Measurements from ENCODE around the gene TULP4.
A peak's percentile ranks its signal among the peaks of the same experiment; 100 is the strongest.

The TULP4 gene

DNA sequence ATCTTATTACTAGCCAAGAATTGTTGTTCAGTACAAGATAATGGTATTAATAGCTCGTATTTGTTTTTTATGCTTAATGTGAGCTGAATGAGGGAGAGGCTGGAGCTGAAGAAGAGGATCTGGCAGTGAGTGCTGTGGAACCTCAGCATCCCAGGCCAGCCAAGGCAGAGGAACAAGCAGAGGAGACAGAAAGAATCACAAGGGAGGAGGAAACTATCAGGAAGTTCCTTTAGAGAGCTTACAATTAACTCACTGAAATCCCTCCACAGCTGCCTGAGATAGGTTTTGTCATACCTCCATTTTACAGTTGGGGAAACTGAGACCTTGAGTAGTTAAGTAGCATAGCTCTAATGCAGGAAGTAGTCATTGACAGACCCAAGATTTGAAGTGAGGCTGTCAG is 39.9 kb upstream of the TULP4 start:
- TF ChIP-seq, protein P1, sequence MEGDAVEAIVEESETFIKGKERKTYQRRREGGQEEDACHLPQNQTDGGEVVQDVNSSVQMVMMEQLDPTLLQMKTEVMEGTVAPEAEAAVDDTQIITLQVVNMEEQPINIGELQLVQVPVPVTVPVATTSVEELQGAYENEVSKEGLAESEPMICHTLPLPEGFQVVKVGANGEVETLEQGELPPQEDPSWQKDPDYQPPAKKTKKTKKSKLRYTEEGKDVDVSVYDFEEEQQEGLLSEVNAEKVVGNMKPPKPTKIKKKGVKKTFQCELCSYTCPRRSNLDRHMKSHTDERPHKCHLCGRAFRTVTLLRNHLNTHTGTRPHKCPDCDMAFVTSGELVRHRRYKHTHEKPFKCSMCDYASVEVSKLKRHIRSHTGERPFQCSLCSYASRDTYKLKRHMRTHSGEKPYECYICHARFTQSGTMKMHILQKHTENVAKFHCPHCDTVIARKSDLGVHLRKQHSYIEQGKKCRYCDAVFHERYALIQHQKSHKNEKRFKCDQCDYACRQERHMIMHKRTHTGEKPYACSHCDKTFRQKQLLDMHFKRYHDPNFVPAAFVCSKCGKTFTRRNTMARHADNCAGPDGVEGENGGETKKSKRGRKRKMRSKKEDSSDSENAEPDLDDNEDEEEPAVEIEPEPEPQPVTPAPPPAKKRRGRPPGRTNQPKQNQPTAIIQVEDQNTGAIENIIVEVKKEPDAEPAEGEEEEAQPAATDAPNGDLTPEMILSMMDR (conservative IDR thresholded peaks at IDR 0.05), result no peak
- H3K27ac ChIP-seq, result no peak overlapping the region

DNA sequence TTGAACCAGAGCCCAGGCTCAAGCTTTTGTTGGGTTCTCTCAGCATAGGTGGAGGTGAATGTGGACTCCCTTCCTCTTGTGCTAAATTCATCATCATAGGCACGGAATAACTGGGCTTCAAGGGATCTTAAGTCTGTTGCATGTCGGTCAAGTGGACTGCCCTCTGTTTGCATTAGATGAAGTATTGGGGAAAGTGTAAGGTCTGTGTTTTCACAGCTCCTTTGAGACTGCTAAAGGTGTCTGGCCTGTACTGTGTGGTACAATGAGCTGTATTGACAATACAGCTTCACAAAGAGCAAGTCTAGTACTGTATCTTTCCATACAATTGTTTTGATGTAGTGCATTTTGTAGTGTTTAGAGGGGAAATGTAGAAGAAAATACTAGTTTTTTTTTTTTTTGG is 34.3 kb upstream of the TULP4 start:
- TF ChIP-seq, protein P1 (conservative IDR thresholded peaks at IDR 0.05), result no peak
- H3K27ac ChIP-seq, result no peak overlapping the region

DNA sequence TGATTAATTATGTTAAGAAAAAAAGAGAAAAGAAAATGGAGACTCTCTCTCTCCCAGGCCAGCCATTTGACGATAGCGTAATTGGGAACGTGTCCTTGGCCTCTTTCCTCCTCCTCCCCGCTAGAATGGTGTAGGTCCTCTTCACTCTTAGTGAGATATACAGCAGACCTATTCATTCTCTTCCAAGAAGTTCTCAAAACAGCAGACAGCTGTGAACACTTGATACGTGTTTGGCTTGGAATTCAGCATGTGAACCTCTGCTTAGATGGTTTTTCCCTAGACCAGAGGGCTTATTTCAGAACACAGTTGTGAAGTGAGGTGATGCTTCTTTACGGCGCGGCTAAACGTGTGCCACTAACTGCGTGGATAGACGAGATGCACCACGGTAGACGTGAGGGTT is 32.6 kb upstream of the TULP4 start:
- no peak overlapping the region for H3K27ac ChIP-seq
- TF ChIP-seq, protein P1 (conservative IDR thresholded peaks at IDR 0.05), result no peak

DNA sequence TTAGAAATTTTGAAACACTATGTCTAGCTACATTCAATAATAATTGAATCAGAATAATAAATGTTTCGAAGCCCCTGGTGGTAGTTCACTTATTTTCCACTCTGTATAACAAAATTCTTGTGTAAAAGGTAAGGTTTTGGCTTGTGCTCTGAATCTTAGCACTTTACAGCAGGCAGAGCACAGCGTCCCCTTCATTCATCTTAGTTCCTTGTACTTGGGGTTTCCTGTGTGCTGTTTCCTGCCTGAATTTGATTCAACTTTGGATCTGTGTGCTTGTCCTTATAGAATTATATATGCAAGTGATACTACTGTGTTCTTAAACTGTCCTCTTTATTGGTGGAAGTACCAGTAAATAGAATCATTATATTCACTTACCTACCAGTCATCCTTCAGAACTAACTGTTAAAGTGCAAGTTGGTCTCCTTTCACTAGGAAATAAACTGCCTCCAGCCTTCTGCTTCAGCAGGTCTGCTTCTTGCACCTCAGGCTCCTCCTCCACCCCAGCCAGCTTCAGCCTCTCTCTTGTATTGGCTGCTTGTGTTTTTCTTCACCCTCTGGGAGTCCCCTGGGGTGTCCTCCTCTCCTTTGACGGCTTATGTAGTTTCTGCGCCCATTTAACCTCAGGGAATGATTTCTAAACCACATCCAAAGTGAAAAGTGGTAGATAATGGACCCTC is 28.8 kb upstream of the TULP4 start:
- no peak overlapping the region for H3K27ac ChIP-seq
- TF ChIP-seq, protein P1 (conservative IDR thresholded peaks at IDR 0.05), result no peak

DNA sequence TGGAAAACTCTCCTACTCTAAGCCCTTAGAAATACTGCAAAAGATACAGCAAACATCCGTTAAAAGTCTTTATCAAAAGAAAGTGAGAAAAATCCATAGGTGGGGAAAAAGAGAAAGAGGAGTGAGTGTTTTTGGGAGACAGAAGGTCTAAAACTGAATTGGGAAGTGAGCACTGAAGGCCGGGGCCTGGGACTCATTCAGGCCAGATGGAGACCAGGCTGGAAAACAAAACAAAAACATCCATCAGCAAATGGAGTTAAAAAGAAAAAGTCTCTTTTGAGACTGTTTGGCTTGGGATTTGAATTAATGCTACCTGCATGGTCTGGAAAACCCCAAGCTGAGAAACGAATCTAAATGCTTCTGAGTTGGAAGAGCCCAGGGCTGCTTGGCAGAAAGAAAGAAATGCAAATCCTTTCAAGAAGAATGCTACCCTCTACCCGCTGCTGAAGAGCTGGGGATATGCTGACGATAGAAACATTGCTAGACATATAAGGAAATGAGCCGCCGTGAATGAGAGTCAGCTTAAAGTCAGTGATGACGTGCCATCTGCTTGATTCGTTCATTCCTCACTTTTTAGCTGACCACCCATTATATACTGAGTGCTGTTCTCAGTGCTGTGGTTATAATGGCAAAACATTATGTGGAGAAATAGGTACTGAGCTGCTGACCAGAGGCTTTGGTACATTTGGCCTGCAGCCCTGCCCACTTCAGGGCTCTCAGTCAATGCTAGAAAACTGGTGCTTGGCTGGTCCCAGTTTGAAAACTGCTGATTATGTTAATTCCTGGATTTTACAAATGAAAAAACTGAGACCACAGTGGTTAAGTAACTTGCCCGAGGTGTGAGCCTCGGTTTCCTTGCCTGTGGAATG is 28.0 kb upstream of the TULP4 start:
- TF ChIP-seq, protein P1 (conservative IDR thresholded peaks at IDR 0.05), result no peak
- no peak overlapping the region for H3K27ac ChIP-seq

DNA sequence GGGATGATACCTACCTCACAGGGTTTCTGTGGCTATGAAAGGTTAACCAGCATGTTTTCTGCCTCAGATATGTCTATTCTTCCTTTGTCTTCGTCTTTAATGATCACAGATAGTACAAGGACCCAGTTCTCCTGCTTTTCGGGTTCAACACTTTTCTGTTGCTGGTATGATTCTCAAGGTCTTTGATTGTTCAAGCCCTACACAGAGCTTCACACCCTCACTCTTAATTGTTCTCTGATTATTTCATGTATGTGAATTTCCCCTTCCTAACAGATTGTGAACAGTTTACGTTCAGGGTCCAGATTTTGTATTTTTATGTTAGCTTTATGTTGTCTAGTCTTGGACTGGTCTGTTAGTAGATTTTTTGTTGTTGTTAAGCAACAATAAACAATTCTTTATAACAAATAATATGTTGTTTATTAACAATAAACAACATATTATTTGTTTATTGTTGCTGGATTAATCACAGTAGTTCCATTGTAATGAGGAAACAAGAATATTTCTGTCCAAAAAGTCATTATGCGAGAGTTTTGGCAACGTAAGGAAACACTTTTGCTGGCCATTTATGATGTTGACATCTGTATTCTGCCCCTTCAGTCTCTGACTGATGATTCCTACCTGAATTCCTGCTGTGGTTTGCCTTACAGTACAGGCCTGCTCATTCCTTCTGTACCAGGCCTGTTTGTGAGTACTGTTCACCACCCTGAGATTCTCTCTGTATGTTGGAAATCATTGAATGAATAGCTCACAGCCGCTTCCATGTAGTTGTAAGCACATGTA is 27.2 kb upstream of the TULP4 start:
- peak overlapping the region; percentile 62; the same call in 1 of the 2 replicates for H3K27ac ChIP-seq

More for the DNA sequence above, 27.2 kb upstream of the TULP4 start:
- TF ChIP-seq, protein P1 (conservative IDR thresholded peaks at IDR 0.05), result no peak
